Heart right ventricle (tissue), 16 donors: ENCODE results near the gene SEMA3F. TPM values are rescaled to one million over a fixed set of nuclear protein-coding genes. Genes with fewer than 3 reads are reported as not detected.

ENCODE experiments used
- ATAC-seq, 8 donors: fragments of 200-7000 bp; cut with Tn5 transposase; one replicate each; pipeline ENCODE4 v1.9.1; 2020; ENCODE audit warnings: mild to moderate bottlenecking in 8 of 8, moderate library complexity in 8 of 8, moderate number of reproducible peaks in 1 of 8
- DNase-seq, 2 donors: peaks; one replicate each; pipeline ENCODE4 v3.0.0-alpha.2; 2020
- H3K27ac ChIP-seq, 10 donors: fragments of 200-600 bp; sonication (generic) in 2 of 10; one replicate each; pipeline versions ENCODE4 v1.5.0 to v1.8.0; 2020 to 2022; ENCODE audit warnings: mild to moderate bottlenecking in 3 of 10
- H3K27me3 ChIP-seq, 7 donors: fragments of 200-600 bp; one replicate each; pipeline ENCODE4 v1.8.0; 2021 to 2022; ENCODE audit warnings: mild to moderate bottlenecking in 2 of 7
- H3K36me3 ChIP-seq, 9 donors: fragments of 200-600 bp; sonication (generic) in 1 of 9; one replicate each; pipeline versions ENCODE4 v1.5.0 to v1.8.0; 2020 to 2022; ENCODE audit warnings: mild to moderate bottlenecking in 2 of 9
- H3K4me1 ChIP-seq, 9 donors: fragments of 200-600 bp; sonication (generic) in 1 of 9; one replicate each; pipeline versions ENCODE4 v1.5.0 to v1.8.0; 2020 to 2022; ENCODE audit warnings: mild to moderate bottlenecking in 4 of 9
- H3K4me3 ChIP-seq, 10 donors: fragments of 200-600 bp; sonication (generic) in 2 of 10; one replicate each; pipeline versions ENCODE4 v1.5.0 to v1.8.0; 2020 to 2022; ENCODE audit warnings: mild to moderate bottlenecking in 7 of 10, moderate library complexity in 2 of 10
- H3K9me3 ChIP-seq, 11 donors: fragments of 200-600 bp in 10 of 11; sonication (generic) in 2 of 11; one replicate each; pipeline versions ENCODE4 v1.5.0 to v1.8.0; 2013 to 2022; ENCODE audit warnings: mild to moderate bottlenecking in 2 of 11, control low read depth in 1 of 11, moderate library complexity in 1 of 11
- WGBS, 2 donors: extraction: QIAGEN DNeasy Blood & Tissue Kit; methylation state at CpG; one replicate each; pipeline ENCODE4 v1.1.7; 2013; ENCODE audit warnings: inconsistent platforms in 1 of 2; 5-methylcytosine and 5-hydroxymethylcytosine counted together
- intact Hi-C, 10 donors: fragments of 100-400 bp; cut with DNase I; formaldehyde crosslinking; loops; one replicate each; pipeline versions ENCODE4 v1.11.1 to v1.14.2; 2022
- polyA plus RNA-seq, 2 donors: library from polyadenylated mRNA; stranded (reverse); fragments of 200-250 nt; gene quantifications; one replicate each; pipeline ENCODE4 v1.2.3, GENCODE V29; 2013
- total RNA-seq, 10 donors: library from RNA; stranded (reverse); fragmentation: NEBNext Ultra II Directional in 3 of 10; extraction: Animal tissue kit (Norgen Biotek cat#: 25700) in 3 of 10; gene quantifications; one replicate each; pipeline versions ENCODE4 v1.2.1 to v1.2.4, GENCODE V29; 2021 to 2023
- TF ChIP-seq, protein P1 (sequence below), 9 donors: fragments of 200-600 bp; sonication (generic) in 2 of 9; IDR thresholded peaks; one replicate each; pipeline versions ENCODE4 v1.5.0 to v1.8.0; 2021 to 2022; ENCODE audit warnings: antibody characterized with exemption in 9 of 9, mild to moderate bottlenecking in 5 of 9, moderate library complexity in 1 of 9
- donor health status: Arrhythmogenic right ventricular cardiomyopathy.
- donor health status: ischemic (EF 13 %, LVEDD 7.1; RV severe dilation, severe dysfunction).
- donor health status: healthy with polysubstance abuse.
- donor health status: DM: no; HTN: yes; CAD: no.
- donor health status: DM: no; HTN: no; CAD: no.
- donor health status: ischemic (EF 25% LVEDD 6.9; RV normal size, moderate dysfunction).
- donor health status: ischemic (EF 25% LVEDD 5.7; RV mildly dilated, moderate dysfunction).
- donor health status: healthy.
- donor health status: DM: yes; HTN: yes; CAD: no.
- donor health status: Ischemic cardiomyopathy.
- donor health status: ischemic (EF 35%, LVEDD 5.7; RV mildly dilated, moderate dysfunction).
- donor health status: nonischemic (EF 11% LVEDD 7.7; RV severe dilation, severe dysfunction).
- donor health status: DM: yes; HTN: yes; CAD: no.
- donor health status: PGD.
- donor health status: ischemic (EF 29% LVEDD 5.4; RV normal size, mild dysfunction).
- donor health status: nonischemic (EF 23%, LVEDD 6.1; RV moderate dilation, normal function).

Gene SEMA3F
- total and polyA plus RNA-seq, 12 donors, result 5.1 to 37.2 (median 12.3) TPM

DNA sequence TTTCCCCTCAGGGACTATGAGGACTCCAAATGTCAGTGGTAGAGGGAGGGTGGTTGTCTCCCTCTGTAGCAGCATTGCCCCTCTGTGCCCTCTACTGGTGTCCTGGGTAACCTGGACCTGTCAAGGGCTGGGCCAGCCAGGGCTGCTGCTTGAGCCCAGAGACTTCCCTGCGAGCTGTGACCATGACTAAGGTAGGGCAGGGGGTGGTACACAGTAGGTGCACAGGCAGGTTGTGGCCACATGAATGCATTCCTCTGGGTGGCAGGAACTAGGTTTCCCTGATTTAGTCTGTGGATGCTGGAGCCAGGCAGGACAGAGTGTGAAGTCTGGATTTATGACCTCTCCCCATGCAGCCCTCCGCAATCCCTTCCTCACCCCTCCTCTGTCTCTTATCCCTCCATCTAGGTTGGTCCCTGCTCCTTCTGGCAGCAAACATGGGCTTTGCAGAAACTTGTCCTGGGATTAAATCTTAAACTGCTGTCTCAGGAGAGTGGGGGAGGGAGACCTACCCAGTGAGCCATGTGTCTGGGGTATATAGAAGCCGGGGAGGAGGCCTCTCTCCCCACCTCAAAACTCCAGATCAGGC lies 8.7 kb upstream of the SEMA3F start:
- ATAC-seq, result peak in 1 of 8 donors; percentile 14
- H3K9me3 ChIP-seq, result no peaks in the 10 kb centered on the region
- no peak for DNase-seq
- 94 to 98% methylated on average over 3 of the region's 3 CpGs for WGBS, 2 donors
- no peaks in the 10 kb centered on the region for H3K4me1 ChIP-seq
- intact Hi-C loops, result no loop called here
- H3K36me3 ChIP-seq, result no peaks in the 10 kb centered on the region
- no peak overlapping the region for H3K4me3 ChIP-seq
- no peaks in the 10 kb centered on the region for H3K27me3 ChIP-seq
- no peak overlapping the region for H3K27ac ChIP-seq
- TF ChIP-seq, protein P1, sequence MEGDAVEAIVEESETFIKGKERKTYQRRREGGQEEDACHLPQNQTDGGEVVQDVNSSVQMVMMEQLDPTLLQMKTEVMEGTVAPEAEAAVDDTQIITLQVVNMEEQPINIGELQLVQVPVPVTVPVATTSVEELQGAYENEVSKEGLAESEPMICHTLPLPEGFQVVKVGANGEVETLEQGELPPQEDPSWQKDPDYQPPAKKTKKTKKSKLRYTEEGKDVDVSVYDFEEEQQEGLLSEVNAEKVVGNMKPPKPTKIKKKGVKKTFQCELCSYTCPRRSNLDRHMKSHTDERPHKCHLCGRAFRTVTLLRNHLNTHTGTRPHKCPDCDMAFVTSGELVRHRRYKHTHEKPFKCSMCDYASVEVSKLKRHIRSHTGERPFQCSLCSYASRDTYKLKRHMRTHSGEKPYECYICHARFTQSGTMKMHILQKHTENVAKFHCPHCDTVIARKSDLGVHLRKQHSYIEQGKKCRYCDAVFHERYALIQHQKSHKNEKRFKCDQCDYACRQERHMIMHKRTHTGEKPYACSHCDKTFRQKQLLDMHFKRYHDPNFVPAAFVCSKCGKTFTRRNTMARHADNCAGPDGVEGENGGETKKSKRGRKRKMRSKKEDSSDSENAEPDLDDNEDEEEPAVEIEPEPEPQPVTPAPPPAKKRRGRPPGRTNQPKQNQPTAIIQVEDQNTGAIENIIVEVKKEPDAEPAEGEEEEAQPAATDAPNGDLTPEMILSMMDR (IDR thresholded peaks at IDR 0.05), result no peak

DNA sequence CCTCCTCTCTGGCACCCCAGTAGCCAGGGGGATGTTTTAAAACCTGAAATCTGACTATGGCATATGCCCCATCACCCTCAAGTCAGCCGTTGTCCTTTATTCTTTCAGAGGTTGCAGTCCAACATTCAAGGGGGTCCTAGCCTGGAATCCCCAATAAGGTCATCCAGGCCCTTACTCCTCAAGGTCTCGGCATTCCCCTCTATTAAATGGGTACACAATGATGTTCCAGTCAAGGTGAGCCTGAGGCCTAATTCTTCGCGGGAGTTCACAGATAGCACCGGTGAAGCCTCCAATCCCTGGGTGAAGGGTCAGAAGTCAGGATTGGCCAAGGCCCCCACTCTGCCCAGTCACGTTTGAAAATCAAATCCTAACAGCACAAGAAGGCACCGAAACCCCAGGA lies 8.1 kb upstream of the SEMA3F start:
- no peaks in the 10 kb centered on the region for H3K4me1 ChIP-seq
- intact Hi-C loops, result no loop called here
- TF ChIP-seq, protein P1 (IDR thresholded peaks at IDR 0.05), result no peak
- H3K27me3 ChIP-seq, result no peaks in the 10 kb centered on the region
- no peak overlapping the region for H3K27ac ChIP-seq
- DNase-seq (no peak), ATAC-seq (no peak)
- no peaks in the 10 kb centered on the region for H3K36me3 ChIP-seq
- 94 to 97% methylated on average over 7 of the region's 7 CpGs for WGBS, 2 donors
- no peaks in the 10 kb centered on the region for H3K9me3 ChIP-seq
- H3K4me3 ChIP-seq, result no peak overlapping the region

DNA sequence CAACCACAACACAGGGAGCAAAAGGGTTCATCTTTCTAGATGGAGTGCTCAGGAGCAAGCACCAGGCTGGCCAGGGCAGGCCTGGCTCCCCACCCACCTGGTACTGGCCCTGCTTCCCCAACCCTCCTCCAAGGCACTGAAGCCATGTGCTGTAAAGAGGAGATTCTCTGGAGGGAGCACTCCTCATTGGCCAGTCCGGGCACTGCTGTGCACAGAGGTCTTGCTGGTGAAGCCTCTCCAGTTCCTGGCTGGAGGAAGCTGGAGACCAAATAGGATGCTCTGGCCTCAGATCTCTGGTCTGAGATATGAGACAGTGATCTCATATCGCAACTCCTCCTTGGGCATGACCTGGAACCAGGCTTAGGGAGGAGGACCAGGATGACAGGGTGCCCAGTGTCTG lies 7.7 kb upstream of the SEMA3F start:
- DNase-seq (no peak), ATAC-seq (no peak)
- Histone ChIP-seq H3K27me3 (no peaks in the 10 kb centered on the region), H3K4me3 (no peak overlapping the region), H3K36me3 (no peaks in the 10 kb centered on the region), H3K27ac (no peak overlapping the region), H3K4me1 (no peaks in the 10 kb centered on the region), H3K9me3 (no peaks in the 10 kb centered on the region)
- WGBS, 2 donors, result 82 to 90% methylated on average over 2 of the region's 2 CpGs
- intact Hi-C loops, result no loop called here
- TF ChIP-seq, protein P1 (IDR thresholded peaks at IDR 0.05), result no peak

DNA sequence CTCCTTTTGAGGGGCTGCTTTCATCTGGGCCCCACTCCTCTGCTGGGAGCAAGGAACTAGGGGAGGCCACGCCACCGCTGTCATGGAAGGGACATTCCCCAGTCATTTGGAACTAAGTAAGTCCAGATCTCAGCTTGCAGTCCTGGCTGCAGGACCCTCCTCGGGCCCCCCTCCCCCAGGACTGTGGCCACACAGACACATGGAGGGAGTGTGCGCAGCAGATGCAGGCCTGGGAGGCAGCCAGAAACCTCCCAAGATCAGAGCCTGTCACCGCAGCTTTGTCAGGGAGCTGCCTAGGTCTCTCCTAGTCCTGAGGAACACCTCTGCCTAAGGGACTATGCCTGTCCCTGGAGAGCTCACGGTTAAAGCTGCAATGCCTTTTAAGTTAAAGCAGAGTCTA lies 7.3 kb upstream of the SEMA3F start:
- H3K9me3 ChIP-seq, result no peaks in the 10 kb centered on the region
- WGBS, 2 donors, result 65 to 66% methylated on average over 6 of the region's 6 CpGs

More for the DNA sequence above, 7.3 kb upstream of the SEMA3F start:
- Histone ChIP-seq H3K36me3 (no peaks in the 10 kb centered on the region), H3K4me3 (no peak overlapping the region), H3K27me3 (no peaks in the 10 kb centered on the region), H3K4me1 (no peaks in the 10 kb centered on the region), H3K27ac (no peak overlapping the region)
- ATAC-seq (no peak), DNase-seq (no peak)
- intact Hi-C loops, result no loop called here
- TF ChIP-seq, protein P1 (IDR thresholded peaks at IDR 0.05), result no peak
